Stimulated activated CD4-positive, alpha-beta T cell treated with anti-CD3 and anti-CD28 coated beads, Interleukin-4, amount 100 ng/mL, for 1 hour (primary cell): ENCODE measurements around the gene VAX1.
A peak's percentile ranks its signal among the peaks of the same experiment; 100 is the strongest.
"Not testable (repeated sequence)": the region's sequence is repeated elsewhere in the genome, so short reads cannot be mapped to it uniquely, and the experiment has no call there.

Experiments
- DNase-seq: peaks from one replicate; pipeline ENCODE4 v3.0.0-alpha.2; 2020

VAX1 gene

DNA sequence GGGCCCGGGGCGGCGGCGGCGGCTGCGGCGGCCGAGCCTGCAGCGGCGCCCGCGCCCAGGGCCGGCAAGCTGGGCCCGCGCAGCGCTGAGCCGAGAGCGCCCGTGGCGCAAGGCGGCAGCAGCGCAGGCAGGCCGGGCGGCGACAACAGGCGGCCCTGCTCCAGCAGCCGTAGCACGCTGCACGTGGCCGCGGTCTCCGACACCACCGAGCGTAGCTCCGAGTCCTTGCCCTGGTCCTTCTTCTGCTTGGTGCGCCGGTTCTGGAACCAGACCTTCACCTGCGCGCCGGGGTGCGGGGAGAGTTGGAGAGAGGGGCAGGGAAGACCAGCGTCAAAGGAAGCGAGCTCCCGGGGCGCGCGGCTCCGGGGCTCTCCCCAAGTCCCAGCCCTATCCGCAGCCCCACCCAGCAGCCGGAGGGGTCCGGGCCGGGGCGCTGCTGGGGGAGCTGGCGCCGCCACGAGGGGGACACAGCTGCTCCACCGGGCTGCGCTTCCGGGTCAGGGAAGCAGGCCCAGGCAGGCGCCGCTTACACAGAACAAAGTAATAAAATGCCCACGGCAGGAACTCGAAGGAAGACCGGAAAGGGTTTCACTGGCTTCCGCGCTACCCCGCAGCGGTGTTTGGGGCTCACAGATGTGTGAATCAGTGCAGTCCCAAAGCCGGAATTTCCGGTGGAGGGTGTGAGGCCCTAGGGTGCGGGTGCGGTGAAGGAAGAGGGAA, 3.6 kb downstream of the VAX1 start:
- DNase-seq, result no peak

DNA sequence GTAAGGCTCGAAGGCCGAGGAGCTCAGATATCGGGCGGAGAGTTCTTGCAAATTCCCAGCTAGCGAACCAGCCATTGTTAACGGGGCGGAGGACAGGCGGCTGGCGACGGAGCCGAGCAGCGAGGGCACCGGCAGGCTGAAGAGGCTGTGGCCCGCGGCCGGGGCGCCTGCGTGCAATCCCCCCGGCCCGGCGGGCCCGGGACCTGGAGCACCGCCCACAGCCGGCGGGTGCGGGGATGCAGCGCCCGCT, 4.1 kb downstream of the VAX1 start:
- no peak for DNase-seq

DNA sequence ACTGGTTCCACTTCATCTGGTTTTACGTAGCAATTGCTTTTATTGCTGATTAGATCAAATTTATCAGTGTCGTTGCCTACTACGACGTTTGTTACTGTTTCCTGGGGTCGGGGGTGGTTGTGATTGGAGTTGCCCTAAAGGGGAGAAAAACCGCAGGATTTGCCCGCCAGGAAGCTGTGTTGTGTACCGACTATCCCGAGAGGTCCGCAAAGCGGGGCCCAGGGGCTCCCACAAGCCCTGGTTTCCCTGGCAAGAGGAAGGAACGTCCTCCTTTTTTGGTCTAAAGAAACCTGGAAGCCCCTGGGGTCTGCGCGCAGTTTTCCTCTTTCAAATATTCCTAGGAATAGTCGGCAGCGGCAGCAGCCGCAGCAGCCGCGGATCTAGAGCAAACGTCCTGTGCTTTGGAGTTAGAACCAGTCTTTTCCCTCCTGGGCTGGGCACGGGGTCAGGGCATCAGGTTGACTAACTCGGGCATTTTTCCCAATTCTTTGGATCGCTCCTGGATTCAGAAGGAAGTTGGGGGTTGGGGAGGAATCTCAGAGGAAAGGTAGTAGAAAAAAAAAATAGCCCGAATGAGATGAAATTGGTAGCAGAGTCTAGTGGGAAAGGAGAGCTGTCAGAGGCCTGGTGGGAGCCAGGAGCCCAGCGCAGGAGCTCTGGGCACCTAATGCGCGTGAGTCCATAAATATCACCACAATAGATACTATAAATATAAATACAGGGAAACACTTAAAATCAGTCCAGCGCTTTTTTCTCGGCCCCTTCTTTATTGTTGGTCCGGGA, 4.6 kb downstream of the VAX1 start:
- no peak for DNase-seq

DNA sequence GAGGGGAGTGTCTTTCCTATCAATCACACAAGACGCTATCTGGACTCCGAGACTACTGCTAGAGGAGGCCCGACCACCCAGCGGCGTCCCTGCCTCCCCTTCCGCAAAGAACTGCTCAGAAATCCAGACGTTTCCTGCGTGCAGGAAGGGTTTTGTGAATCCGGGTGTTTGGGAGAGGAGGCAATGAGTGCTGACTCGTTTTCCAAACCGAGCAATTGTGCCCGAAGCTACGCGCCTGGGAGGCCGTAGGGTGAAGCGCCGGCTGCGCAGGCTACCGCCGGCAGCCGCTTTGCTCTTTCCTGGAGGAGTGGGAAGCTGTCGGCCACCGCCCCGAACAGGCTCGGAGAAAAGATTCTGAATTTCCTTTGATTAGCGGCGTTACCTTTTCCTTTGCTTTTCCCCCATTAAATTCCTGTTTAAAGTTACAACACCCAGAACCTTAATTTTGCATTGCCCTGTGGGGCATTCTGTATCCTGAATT, 5.3 kb downstream of the VAX1 start:
- no peak for DNase-seq

DNA sequence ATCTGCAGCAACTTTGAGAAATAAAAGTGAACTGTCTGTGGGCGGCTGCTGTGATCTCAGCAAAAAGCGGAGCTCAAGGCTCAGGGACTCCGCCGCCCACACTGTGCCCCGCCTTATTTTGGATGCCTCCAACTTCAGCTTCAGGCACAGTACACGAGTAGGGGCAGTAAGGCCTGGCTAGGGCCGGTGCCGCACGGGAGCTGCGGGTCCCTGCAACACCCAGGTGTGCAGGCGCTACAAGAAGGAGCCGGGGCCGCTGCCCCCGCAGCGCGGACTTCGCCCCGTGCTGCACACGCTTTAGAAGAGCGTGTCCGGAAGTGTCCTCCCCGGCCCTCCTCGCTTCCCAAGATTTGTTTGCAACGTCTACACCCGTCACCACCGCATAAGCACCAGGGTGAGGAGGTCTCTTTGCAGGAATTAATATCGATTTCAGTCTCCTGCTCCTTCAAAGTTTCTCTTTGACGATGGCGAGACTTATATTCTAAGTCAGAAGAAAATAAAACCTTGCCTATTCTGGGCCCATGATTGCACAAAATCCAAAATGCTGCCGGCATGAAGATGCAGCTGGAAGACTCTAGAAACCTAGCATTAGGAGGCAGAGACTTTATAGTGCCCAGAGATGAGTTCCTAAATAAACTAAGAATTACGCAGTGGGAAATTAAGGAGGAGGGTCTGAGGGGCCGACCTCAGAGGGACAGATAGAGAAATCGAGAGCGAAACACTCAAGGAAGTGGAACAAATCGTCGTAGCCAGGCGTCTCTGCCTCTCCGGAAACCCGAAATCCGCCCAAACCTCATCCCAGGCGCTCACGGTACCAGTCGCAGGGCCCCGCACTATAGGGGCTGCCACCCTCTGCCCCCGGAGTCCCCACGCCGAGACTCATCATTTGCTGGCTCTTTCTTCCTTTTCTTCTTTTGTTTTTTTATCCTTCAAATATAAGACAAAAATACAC, 6.4 kb downstream of the VAX1 start:
- peak; percentile 35 for DNase-seq

DNA sequence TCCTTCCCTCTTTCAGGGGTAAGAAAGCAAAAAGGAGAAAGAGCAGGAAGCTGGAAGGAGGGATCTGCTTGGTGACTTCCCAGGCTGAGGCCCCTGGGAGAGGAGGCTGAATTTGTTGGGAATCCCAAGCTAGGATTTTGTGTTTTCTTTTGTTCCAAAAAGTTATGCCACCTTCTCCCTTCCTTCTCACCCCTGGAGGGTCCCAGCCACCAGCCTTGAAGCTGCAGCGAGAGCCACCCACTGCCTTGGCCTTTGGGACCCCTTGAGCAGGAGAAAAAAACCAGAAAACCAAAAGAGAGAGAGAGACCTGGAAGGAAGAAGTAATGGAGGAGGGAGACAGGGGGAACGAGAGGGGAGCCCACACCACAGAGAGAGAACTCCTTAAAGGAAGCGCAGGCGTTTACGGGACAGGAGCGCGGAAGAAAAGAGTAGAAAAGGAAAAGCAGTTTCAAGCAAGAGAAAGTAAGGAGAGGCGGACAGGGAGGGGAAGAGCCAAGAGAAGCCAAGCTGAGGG, 7.2 kb downstream of the VAX1 start:
- DNase-seq, result no peak

DNA sequence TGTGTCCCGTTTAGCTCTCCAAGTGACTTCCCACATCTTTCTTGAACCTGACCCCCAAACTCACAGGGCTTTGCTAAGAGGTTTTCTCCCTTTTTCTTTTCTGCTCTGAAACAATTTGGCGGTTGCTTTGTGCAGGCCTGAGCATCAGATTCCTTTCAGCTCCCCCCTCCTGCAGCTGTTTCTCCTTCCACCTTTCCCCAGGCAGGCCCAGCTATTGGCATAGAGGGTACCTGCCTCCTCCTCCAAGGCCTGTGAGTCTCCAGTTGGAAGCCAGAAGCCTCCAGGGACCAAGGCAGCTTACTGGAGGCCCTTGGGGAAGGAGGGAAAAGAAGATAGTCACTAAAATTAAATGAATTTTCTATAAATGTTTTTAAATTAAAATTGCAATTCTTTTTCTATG, 7.7 kb downstream of the VAX1 start:
- DNase-seq, result no peak

DNA sequence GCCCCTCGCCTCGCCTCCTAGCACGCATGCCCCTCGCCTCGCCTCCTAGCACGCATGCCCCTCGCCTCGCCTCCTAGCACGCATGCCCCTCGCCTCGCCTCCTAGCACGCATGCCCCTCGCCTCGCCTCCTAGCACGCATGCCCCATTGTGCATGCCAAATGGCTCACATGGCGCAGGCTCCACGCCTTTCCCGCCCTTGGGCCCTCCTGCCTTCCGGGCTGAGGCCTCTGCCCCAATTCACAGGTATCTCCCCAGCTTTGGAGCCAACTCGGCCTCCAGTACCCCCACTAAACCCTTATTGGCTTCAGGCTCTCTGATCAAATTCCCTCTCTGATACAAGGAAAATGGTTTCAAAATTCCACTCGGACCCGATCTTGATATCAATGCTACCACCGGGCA, 11.4 kb downstream of the VAX1 start:
- DNase-seq, result not testable (repeated sequence)

DNA sequence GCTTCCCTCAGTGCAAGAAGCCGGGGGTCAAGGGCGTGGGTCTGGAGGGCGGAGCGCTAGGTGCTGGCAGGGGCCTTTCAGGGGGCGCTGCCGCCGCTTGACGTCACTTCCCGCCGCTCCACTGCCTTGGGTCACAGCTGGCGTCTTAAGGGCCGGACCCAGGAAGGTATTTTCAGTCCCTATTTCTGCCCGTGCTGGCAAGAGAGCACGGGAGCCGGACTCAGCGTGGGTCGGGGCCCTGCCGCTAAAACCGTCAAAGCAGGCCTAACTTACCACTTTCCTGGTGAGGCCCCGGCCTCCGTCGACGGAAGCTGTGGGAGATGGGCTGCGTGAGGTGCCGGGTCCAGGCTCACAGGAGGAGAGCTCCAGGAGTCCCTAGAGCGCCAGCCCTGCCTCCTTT, 12.0 kb downstream of the VAX1 start:
- no peak for DNase-seq

DNA sequence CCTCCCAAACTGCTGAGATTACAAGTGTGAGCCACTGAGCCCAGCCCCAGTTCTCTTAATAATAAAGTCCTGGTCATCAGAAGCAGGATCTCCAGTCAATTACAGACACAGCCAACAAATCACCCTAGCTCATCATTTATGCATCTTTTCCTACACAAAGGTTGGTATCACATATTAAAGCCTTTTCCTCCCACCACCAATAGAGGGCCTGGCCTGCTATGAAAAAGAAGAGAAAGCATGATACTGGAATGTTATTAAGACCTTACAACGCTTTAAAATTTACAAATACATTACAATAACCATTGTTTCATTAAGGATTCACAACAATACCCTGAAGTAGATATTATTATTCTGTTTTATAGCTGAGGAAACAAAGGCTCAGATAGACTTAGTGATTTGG, 25.9 kb downstream of the VAX1 start:
- no peak for DNase-seq

DNA sequence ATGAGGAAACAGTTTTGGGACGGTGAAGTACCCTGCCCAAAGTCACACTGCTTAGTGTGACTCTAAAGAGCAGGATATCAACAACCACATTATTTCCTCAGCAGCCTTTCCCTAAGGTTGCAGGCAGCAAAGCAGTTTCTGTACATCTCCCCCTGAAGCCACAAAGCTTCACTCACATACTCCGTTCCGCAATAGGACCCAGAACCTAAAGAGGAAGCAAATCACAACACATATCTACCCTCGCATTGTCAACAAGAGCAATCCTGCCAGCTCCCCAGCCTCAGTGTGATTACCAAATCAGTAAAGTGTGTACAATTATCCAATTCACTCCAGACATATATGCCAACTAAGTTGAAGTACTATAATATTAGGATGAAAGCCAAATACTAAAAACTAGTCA, 30.8 kb downstream of the VAX1 start:
- no peak for DNase-seq

DNA sequence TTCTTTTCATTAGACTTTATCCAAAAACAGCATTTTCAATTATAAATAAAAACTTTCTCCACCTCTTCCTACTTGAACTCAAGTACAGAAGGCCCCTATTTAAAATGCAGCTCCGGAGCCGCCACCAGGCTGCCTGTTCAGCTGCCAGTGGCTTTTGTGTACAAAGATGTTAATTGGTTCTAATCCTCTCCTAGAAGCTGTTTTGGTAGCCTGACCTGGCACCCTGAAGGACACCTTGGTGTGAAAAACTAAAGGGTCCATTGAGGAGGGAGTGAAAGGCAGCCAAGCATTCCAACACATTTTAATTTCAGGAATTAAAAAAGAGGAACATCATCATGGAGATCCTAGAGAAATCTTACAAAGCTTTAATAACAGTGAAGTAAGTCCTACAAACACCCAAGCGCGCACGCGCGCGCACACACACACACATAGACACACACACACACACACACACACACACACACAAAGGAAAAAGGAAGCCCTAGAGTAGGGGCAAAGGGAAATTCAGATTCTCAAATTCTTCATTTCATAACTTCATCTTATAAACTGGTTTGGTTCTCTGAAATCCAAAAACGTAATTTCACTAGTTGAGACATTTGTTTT, 41.4 kb downstream of the VAX1 start:
- DNase-seq, result no peak

DNA sequence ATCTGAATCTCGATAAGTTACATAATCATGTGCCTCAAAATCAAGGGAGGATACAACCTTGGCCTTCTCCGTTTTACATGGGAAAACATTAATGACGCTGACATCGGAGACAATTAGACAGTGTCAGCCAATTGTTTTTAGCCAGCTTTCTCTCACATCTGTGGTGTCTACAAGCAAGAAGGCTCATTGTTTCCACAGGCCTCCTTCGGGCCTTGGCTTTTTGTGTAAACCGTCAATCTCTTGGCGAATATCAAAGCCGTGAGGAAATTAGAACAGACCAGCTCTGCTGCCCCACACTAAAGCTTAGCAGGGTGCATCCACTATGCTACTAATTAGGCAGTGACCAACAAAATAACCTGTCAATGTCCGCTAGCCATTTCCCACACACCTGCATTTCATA, 43.2 kb downstream of the VAX1 start:
- no peak for DNase-seq

DNA sequence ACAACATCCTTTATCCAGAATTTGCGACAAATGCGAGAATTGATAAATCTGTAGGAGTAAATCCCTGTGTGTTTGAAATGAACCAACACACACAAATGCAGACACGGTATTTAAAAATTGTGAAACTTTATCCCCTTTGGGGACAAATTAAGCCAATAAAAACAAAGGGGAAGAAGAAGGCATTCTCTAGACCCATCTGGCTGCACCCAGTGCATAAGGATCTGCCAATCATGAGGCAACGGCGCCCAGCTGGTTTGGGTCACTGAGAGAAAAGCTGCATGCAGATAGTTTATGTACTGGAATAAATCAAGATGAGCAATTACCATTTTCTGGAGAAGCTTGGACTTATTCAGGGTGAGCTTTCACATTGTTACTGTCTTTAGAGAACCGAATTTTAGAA, 45.7 kb downstream of the VAX1 start:
- DNase-seq, result no peak

DNA sequence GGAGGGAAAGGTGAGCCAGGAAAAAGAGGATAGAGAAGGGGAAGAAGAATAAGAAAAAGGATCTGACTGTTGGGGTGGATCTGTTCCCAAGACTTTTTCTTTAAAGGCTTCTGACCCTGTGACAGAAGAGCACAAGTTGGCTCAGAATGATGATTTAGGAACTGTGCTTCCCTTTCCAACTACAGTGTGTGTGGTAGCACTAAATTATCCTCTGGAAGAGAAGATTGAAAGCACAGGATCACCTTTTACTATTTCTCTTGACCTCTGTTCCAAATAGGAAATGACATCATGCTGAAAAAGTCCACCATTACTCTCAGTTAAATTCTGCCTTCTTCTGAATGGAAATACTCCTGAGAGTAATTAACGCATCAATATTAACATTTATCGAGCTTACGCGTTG, 47.2 kb downstream of the VAX1 start:
- no peak for DNase-seq

DNA sequence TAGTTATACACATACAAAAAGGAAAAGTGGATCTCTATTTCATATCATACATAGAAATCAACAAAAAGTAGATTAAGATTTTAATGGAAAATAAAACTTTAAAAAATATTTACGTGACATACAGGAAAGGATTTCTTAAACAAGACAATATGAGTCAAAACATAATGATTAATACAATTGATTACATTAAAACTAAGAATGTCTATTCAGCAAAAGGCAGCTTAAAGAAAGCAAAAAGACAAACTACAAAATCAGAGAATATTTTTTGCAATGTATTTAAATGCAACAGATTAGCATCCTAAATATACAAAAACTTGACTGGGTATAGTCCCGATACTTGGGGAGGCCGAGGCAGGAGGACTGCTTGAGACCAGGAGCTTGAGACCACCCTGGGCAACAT, 50.5 kb downstream of the VAX1 start:
- no peak for DNase-seq

DNA sequence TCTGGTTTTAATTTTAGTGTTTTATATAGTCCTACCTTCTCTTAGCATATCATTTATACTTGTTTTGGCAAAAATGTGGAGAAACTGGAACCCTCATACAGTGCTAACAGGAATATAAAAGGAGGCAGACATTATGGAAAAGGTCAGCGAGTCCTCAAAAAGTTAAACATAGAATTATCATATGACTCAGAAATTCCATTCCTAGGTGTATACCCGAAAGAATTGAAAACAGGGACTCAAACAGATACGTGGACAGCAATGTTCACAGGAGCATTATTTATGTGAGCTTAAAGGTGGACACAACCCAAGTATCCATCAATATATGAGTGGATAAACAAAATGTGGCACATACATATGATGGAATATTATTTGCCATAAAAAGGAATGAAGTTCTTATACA, 51.5 kb downstream of the VAX1 start:
- no peak for DNase-seq

DNA sequence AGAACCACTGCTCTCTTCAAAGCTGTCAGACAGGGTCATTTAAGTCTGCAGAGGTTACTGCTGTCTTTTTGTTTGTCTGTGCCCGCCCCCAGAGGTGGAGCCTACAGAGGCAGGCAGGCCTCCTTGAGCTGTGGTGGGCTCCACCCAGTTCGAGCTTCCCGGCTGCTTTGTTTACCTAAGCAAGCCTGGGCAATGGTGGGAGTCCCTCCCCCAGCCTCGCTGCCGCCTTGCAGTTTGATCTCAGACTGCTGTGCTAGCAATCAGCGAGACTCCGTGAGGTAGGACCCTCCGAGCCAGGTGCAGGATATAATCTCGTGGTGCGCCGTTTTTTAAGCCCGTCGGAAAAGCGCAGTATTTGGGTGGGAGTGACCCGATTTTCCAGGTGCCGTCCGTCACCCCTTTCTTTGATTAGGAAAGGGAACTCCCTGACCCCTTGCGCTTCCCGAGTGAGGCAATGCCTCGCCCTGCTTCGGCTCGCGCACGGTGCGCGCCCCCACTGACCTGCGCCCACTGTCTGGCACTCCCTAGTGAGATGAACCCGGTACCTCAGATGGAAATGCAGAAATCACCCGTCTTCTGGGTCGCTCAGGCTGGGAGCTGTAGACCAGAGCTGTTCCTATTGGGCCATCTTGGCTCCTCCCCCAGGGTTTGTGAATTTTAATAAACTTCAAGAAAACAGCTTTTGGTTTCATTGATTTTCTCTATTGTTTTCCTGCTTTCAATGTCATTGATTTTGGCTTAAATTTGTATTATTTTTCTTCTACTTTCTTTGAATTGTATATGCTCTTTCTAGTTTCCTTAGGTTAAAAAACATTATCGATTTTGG, 53.4 kb downstream of the VAX1 start:
- not testable (repeated sequence) for DNase-seq
